Pancreas (tissue), 10 donors: Measurements from ENCODE around the gene B3GALT5. TPM values are rescaled to one million over a fixed set of nuclear protein-coding genes. Genes with fewer than 3 reads are reported as not detected.

Experiments used
- ATAC-seq, 4 donors: fragments of 200-7000 bp; cut with Tn5 transposase; one replicate each; pipeline versions ENCODE4 v1.8.0 to v1.9.1; 2020; ENCODE audit warnings: mild to moderate bottlenecking in 4 of 4, moderate library complexity in 4 of 4
- DNase-seq, 6 donors: peaks; one replicate each; pipeline ENCODE4 v3.0.0-alpha.2; 2020
- FAIRE-seq: peaks from 2 replicates; lab custom pipeline; 2012; peaks lifted over from hg19 to GRCh38; lab: Jason Lieb, UNC
- H3K27ac ChIP-seq, 4 donors: fragments of 200-600 bp; sonication (generic); 1 replicate in 3 of 4; 2 replicates in 1 of 4; pipeline versions ENCODE4 v1.5.0 to v1.8.0; 2020
- H3K27me3 ChIP-seq, 4 donors: fragments of 200-600 bp; one replicate each; pipeline ENCODE4 v1.8.0; 2021
- H3K36me3 ChIP-seq, 3 donors: fragments of 200-600 bp; sonication (generic) in 1 of 3; one replicate each; pipeline versions ENCODE4 v1.5.0 to v1.8.0; 2020 to 2021
- H3K4me1 ChIP-seq, 3 donors: fragments of 200-600 bp; one replicate each; pipeline ENCODE4 v1.8.0; 2021
- H3K4me3 ChIP-seq, 4 donors: fragments of 200-600 bp; sonication (generic) in 2 of 4; one replicate each; pipeline versions ENCODE4 v1.5.0 to v1.8.0; 2020 to 2021
- H3K9me3 ChIP-seq, 4 donors: fragments of 200-600 bp; one replicate each; pipeline ENCODE4 v1.8.0; 2021
- CTCF ChIP-seq, 4 donors: fragments of 200-600 bp; sonication (generic) in 3 of 4; IDR thresholded peaks; one replicate each; pipeline versions ENCODE4 v1.5.0 to v1.8.0; 2021; ENCODE audit warnings: antibody characterized with exemption in 4 of 4
- WGBS, 2 donors: extraction: QIAGEN DNeasy Blood & Tissue Kit; methylation state at CpG; one replicate each; pipeline ENCODE4 v1.1.7; 2013; 5-methylcytosine and 5-hydroxymethylcytosine counted together
- intact Hi-C, 3 donors: fragments of 100-400 bp; cut with DNase I; formaldehyde crosslinking; loops; one replicate each; pipeline versions ENCODE4 v1.11.1 to v1.14.2; 2022
- polyA plus RNA-seq, 2 donors: library from polyadenylated mRNA; stranded (reverse); fragments of 200-250 nt; gene quantifications; one replicate each; pipeline ENCODE4 v1.2.3, GENCODE V29; 2013
- total RNA-seq, 6 donors: library from RNA; stranded (reverse); fragmentation: NEBNext Ultra II Directional in 4 of 6; extraction: Animal tissue kit (Norgen Biotek cat#: 25700) in 4 of 6; gene quantifications; one replicate each; pipeline versions ENCODE4 v1.2.1 to v1.2.4, GENCODE V29; 2021 to 2023
- donor health status: healthy with polysubstance abuse.
- donor health status: DM: no; HTN: no; CAD: no; lungs with moderate emphysema.
- donor health status: DM: no; HTN: no; CAD: no.
- donor health status: control.
- donor health status: control.
- donor health status: Bipolar disorder and iron deficiency.
- donor health status: DM: yes; HTN: yes; CAD: no.
- donor health status: DM: no; HTN: no; CAD: no.
- donor health status: DM: no; HTN: no; CAD: no.
- donor health status: DM: yes; HTN: yes; CAD: no.

B3GALT5 gene
- total and polyA plus RNA-seq, 8 donors = 2.0 to 8.1 (median 4.0) TPM

- Histone ChIP-seq H3K4me3 (no peak overlapping the region), H3K27ac (no peak overlapping the region), H3K4me1 (peaks cover 18 to 26% (median 25%) of the 10 kb centered on the region in 3 donors), H3K9me3 (no peaks in the 10 kb centered on the region), H3K36me3 (no peaks in the 10 kb centered on the region), H3K27me3 (no peaks in the 10 kb centered on the region)
- TF ChIP-seq CTCF (IDR thresholded peaks at IDR 0.05) = no peak
- intact Hi-C loops = no loop called here
- FAIRE-seq (no peak), ATAC-seq (no peak), DNase-seq (no peak)
- WGBS, 2 donors = 56 to 63% methylated on average over 4 of the region's 4 CpGs
These were observed 77.7 kb downstream of the B3GALT5 start for GRCh38 chr21:39690454-39690853.

- no peak overlapping the region for H3K27ac ChIP-seq
- no peak for DNase-seq
- intact Hi-C loops = no loop called here
- H3K4me1 ChIP-seq = peaks cover 0 to 7% (median 0%) of the 10 kb centered on the region in 3 donors
- ATAC-seq = no peak
- H3K27me3 ChIP-seq = no peaks in the 10 kb centered on the region
- no peak for FAIRE-seq
- H3K4me3 ChIP-seq = no peak overlapping the region
- H3K9me3 ChIP-seq = no peaks in the 10 kb centered on the region
- WGBS, 2 donors = 93 to 95% methylated on average over 5 of the region's 5 CpGs
- H3K36me3 ChIP-seq = no peaks in the 10 kb centered on the region
- no peak for TF ChIP-seq CTCF (IDR thresholded peaks at IDR 0.05)
These were observed 82.0 kb downstream of the B3GALT5 start for GRCh38 chr21:39694750-39695149.

GRCh38 chr21:39696196-39696595 is 83.5 kb downstream of the B3GALT5 start:
- H3K9me3 ChIP-seq = no peaks in the 10 kb centered on the region
- H3K27me3 ChIP-seq = no peaks in the 10 kb centered on the region
- H3K27ac ChIP-seq = no peak overlapping the region
- DNase-seq = no peak
- WGBS, 2 donors = 77 to 82% methylated on average over 7 of the region's 7 CpGs
- TF ChIP-seq CTCF (IDR thresholded peaks at IDR 0.05) = no peak
- H3K36me3 ChIP-seq = no peaks in the 10 kb centered on the region
- intact Hi-C loops = no loop called here
- H3K4me3 ChIP-seq = no peak overlapping the region
- H3K4me1 ChIP-seq = peaks cover 0 to 7% (median 0%) of the 10 kb centered on the region in 3 donors
- no peak for FAIRE-seq
- ATAC-seq = peak in 1 of 4 donors; percentile 11

GRCh38 chr21:39696618-39697017 is 83.9 kb downstream of the B3GALT5 start:
- DNase-seq (peak in 5 of 6 donors; percentile 73 to 83 (median 81)), FAIRE-seq (no peak), ATAC-seq (peak; percentile 94 to 99 (median 96))
- no peaks in the 10 kb centered on the region for H3K27me3 ChIP-seq
- no peaks in the 10 kb centered on the region for H3K9me3 ChIP-seq
- H3K36me3 ChIP-seq = no peaks in the 10 kb centered on the region
- H3K4me1 ChIP-seq = peaks cover 0 to 7% (median 0%) of the 10 kb centered on the region in 3 donors
- H3K4me3 ChIP-seq = no peak overlapping the region
- H3K27ac ChIP-seq = no peak overlapping the region
- no peak for TF ChIP-seq CTCF (IDR thresholded peaks at IDR 0.05)
- intact Hi-C loops = no loop called here
- WGBS, 2 donors = 32 to 35% methylated on average over 4 of the region's 4 CpGs

- Histone ChIP-seq H3K4me3 (no peak overlapping the region), H3K27ac (no peak overlapping the region), H3K4me1 (peaks cover 0 to 12% (median 0%) of the 10 kb centered on the region in 3 donors), H3K36me3 (no peaks in the 10 kb centered on the region), H3K9me3 (no peaks in the 10 kb centered on the region), H3K27me3 (no peaks in the 10 kb centered on the region)
- 82 to 87% methylated on average over 2 of the region's 2 CpGs for WGBS, 2 donors
- FAIRE-seq (no peak), DNase-seq (no peak), ATAC-seq (no peak)
- TF ChIP-seq CTCF (IDR thresholded peaks at IDR 0.05) = no peak
- intact Hi-C loops = no loop called here
These were observed 87.6 kb downstream of the B3GALT5 start for GRCh38 chr21:39700318-39700717.
